ENCODE results near the gene ADAMTSL2. TPM values are rescaled to one million over a fixed set of nuclear protein-coding genes. Genes with fewer than 3 reads are reported as not detected.

Gene ADAMTSL2
- polyA plus RNA-seq, 1 experiment, result not detected

GRCh38 chr9:133608382-133608781 lies 73.9 kb downstream of the ADAMTSL2 start:
- Histone ChIP-seq H3K36me3 (ENCODE audit: control insufficient read depth, insufficient read depth, low read length) (no peaks in the 10 kb centered on the region), H3K27me3 (ENCODE audit: control insufficient read depth, insufficient read depth, low read length) (peaks cover 14% of the 10 kb centered on the region), H3K4me3 (ENCODE audit: low read depth, low read length) (no peak overlapping the region)
- TF ChIP-seq CTCF (IDR thresholded peaks at IDR 0.05; ENCODE audit: insufficient read depth, low read depth, low read length), result no peak
- CTCF ChIA-PET, result interaction anchor here (1.1 kb wide), 1 partner anchor 135 kb away, joined by 4 read pairs; no protein-coding TSS in a partner anchor
- POLR2A ChIA-PET, result no interaction called here
- DNase-seq (ENCODE audit: low read depth), result no peak

GRCh38 chr9:133608889-133609288 lies 74.4 kb downstream of the ADAMTSL2 start:
- Histone ChIP-seq H3K36me3 (ENCODE audit: control insufficient read depth, insufficient read depth, low read length) (no peaks in the 10 kb centered on the region), H3K4me3 (ENCODE audit: low read depth, low read length) (no peak overlapping the region), H3K27me3 (ENCODE audit: control insufficient read depth, insufficient read depth, low read length) (peaks cover 14% of the 10 kb centered on the region)
- DNase-seq (ENCODE audit: low read depth), result no peak
- ChIA-PET CTCF (interaction anchor here (0.6 to 1.1 kb wide), 2 partner anchors 130 to 134 kb away, joined by 3 to 4 read pairs; partner anchors contain the start of gene SARDH), POLR2A (no interaction called here)
- TF ChIP-seq CTCF (IDR thresholded peaks at IDR 0.05; ENCODE audit: insufficient read depth, low read depth, low read length), result no peak

- POLR2A ChIA-PET, result no interaction called here
Observed at GRCh38 chr9:133609311-133610098, 75.0 kb downstream of the ADAMTSL2 start, which contains the start of gene FAM163B. FAM163B (minus strand) TSS chr9:133609389; CDS start chr9:133580223, 29,166 bp downstream.

GRCh38 chr9:133610845-133611244 lies 76.3 kb downstream of the ADAMTSL2 start:
- CTCF ChIA-PET, result no interaction called here
- Histone ChIP-seq H3K27me3 (ENCODE audit: control insufficient read depth, insufficient read depth, low read length) (peaks cover 25% of the 10 kb centered on the region), H3K4me3 (ENCODE audit: low read depth, low read length) (no peak overlapping the region), H3K36me3 (ENCODE audit: control insufficient read depth, insufficient read depth, low read length) (no peaks in the 10 kb centered on the region)
- POLR2A ChIA-PET, result no interaction called here
- no peak for TF ChIP-seq CTCF (IDR thresholded peaks at IDR 0.05; ENCODE audit: insufficient read depth, low read depth, low read length)
- DNase-seq (ENCODE audit: low read depth), result no peak

More at GRCh38 chr9:133609311-133610098, 75.0 kb downstream of the ADAMTSL2 start, which contains the start of gene FAM163B:
- Histone ChIP-seq H3K27me3 (ENCODE audit: control insufficient read depth, insufficient read depth, low read length) (peaks cover 17% of the 10 kb centered on the region), H3K36me3 (ENCODE audit: control insufficient read depth, insufficient read depth, low read length) (no peaks in the 10 kb centered on the region), H3K4me3 (ENCODE audit: low read depth, low read length) (no peak within 1 kb of the TSS)
- no peak for TF ChIP-seq CTCF (IDR thresholded peaks at IDR 0.05; ENCODE audit: insufficient read depth, low read depth, low read length)
- DNase-seq (ENCODE audit: low read depth), result no peak
- CTCF ChIA-PET, result interaction anchor here (0.6 to 1.1 kb wide), 3 partner anchors 81 to 134 kb away, joined by 3 to 4 read pairs (median 4); partner anchors contain the start of gene SARDH

- no peak for DNase-seq (ENCODE audit: low read depth)
Observed at GRCh38 chr9:133612051-133612450, 77.5 kb downstream of the ADAMTSL2 start.

More at GRCh38 chr9:133612051-133612450, 77.5 kb downstream of the ADAMTSL2 start:
- POLR2A ChIA-PET, result no interaction called here
- H3K36me3 ChIP-seq (ENCODE audit: control insufficient read depth, insufficient read depth, low read length), result no peaks in the 10 kb centered on the region
- TF ChIP-seq CTCF (IDR thresholded peaks at IDR 0.05; ENCODE audit: insufficient read depth, low read depth, low read length), result no peak
- CTCF ChIA-PET, result no interaction called here
- peaks cover 22% of the 10 kb centered on the region for H3K27me3 ChIP-seq (ENCODE audit: control insufficient read depth, insufficient read depth, low read length)
- H3K4me3 ChIP-seq (ENCODE audit: low read depth, low read length), result no peak overlapping the region

Data from BJ (cell line).